Inflammatory macrophage treated with lipopolysaccharide for 1 hour (primary cell): ENCODE measurements around the gene TMEM219.
"Not testable (repeated sequence)": the region's sequence is repeated elsewhere in the genome, so short reads cannot be mapped to it uniquely, and the experiment has no call there.

Source experiments
- DNase-seq, 2 donors: peaks; one replicate each; pipeline ENCODE4 v3.0.0-alpha.2; 2020 to 2022

TMEM219 gene

DNA sequence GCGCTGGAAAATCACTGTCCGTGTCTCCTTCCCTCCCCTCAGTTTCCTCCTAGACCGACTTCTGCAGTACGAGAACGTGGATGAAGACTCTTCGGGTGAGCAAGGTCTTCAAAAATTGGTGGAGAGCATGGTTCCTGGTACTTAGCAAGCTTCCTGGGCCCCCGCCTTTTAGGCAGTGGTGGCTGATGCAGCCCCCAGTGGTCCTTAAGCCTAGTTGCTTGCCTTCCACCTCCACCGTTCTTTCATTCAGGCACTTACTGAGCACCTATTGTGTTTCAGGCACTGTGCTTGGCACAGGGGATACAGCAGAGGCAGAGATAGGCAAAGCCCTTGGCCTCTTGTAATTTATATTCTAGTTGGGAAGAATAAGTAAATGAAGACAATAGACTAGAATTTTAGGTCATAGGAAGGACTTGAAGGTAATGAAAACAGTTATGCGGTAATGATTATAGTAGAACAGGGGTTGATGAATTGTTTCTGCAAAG is 34.9 kb downstream of the TMEM219 start:
- DNase-seq = no peak

DNA sequence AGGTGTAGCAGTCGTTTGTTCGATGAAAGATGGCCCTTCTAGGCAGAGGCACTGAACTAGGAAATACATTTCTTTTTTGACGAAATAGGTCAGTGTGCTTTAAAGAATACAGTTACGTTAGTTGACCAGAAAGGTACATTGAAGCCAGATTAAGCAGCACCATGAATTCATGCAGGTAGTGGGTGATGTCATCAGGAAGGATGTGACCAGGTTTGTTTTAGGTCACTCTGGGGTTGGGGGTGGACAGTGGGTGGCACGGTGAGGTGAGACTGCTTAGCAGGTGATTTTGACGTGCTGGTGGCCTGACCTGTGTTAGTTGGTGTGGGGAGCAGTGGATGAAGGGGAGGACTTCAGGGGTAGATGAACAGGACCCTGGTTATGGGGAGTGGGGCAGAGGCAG is 37.7 kb downstream of the TMEM219 start:
- DNase-seq = no peak

DNA sequence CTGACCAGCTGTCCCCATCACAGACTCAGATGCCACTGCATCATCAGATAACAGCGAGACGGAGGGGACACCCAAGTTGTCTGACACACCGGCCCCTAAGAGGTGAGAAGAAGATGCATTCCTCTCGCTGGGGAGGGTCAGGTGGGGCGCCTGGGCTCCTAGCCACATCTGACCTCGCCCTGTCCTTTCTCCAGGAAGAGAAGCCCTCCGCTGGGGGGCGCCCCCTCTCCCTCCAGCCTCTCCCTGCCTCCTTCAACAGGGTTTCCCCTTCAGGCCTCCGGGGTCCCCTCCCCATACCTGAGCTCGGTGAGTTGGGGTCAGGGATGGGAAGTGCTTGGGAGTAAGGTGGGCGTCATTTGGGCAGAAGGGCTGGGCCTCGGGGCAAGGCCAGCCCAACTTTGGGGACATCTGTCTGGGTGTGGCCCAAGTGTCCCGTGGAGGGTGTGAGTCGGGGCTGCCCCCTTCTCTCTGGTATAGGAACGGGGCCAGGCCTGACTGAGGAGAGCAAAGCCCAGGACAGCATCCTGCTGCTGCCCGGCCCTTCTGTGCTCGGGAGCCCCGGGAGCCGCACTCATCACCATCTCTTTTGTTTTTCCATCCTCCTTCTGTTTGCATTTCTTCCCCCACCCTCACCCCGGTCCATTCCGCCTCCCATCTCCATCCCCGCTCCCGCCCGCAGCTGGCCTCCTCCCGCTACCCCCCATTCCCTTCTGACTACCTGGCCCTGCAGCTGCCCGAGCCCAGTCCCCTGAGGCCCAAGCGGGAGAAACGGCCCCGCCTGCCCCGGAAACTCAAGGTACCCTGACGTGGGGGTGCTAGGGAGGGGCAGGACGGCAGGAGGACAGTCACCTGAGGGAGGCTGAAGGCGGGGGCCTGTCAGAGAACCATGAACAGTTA is 39.1 kb downstream of the TMEM219 start:
- no peak for DNase-seq

DNA sequence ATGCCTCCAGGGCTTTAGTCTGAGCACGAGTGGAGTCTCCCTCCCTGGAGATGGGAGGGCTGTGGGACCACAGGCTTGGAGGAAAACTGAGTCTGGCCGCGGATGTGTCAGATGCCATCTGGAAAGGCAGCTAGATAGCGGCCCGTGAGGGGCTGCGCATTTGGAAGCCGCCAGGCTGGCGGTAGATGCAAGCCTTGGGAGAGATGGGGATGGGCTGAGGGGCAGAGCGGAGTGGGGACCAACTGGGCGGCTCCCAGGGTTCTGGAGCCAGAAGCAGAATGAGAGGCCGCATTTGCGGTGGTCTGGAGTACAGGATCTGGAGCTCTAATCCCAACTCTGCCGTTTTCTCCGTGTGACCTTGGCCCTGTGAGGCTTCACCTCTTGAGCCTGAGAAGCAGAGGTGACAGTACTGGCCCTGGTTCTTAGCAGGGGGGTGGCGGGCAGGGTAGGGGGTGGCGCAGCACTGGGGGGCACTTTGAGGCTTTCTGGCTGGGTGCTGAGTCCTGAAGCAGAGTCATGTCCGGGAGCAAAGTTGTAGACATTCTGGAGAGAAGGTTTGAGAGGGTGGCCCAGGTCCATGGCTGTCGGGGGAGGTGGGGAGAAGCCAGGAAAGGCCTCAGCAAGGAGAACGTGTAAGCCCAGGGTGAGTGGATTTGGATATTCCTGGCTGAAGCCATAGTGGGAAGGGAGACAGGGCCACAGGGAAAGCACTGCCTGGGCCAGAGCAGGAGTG is 40.9 kb downstream of the TMEM219 start:
- no peak for DNase-seq

DNA sequence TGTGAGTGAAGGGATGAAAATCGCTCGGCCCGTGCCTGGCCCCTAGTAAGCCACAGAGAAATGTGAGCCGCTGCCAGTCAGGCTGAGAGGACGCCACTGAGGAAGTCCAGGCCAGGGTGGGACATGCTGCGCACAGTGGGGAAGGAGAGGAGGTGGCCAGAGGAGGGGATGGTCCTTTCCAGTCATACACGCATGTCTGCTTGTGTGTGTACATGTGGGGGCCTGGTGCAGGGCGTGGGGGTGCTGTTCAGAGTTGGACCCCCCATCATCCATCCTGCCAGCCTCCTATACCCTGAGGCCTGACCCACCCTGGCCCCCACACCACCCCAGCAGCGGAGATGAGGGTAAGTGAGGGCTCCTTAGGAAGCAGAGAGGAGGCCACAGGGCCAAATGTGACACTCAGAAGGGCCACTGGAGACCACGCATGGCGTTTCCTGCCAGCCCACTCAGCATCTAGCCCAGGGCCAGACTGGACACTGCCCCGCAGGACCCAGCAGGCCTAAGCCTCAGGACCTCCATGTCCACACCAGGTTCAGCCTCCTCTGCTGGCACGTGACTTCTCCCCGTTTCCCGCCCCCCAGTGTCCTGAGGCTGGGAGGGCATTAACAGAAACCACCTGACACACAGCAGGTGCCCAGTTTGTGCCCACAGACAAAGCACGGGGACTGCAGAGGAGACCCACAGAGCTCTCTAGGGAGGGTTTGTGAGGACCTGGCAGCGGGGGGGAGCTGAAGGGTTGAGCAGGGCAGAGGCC is 42.0 kb downstream of the TMEM219 start:
- DNase-seq = no peak

DNA sequence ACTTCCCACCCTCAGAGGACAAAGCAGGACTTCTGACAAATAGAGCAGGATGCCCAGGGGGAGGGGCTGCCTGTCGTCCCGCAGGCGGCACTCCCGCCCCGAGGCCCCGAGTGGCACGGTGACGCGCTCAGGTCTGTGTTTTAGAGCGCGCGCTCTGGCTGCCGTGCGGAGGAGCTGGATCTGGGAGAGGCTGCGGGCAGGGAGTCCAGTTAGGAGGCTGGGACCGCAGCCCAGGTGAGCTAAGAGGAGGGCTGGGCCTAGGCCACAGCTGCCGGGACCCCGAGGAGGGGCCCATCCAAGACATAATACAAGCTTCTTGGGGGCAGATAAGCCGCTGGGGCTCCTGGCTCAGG is 42.5 kb downstream of the TMEM219 start:
- no peak for DNase-seq

DNA sequence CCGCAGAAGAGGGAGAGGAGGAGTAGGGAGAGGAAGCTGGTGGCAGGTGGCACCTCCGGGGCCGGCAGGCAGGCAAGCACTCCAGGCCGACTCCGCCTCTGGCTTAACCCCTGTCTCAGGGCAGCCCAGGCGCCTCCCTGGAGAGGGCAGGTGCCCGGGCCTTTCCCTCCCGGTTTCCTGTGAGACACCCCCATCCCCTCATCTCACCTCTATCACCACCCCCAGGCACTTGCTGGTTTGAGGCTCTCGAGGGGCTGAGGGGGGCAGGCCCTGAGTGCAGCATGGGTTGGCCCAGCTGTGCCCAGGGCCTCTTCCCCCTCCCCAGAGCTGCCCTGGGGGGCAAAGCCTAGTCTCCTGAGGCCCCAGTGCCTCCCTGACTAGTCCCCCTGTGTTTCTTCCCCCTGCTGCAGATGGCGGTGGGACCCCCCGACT is 42.9 kb downstream of the TMEM219 start:
- DNase-seq = no peak

DNA sequence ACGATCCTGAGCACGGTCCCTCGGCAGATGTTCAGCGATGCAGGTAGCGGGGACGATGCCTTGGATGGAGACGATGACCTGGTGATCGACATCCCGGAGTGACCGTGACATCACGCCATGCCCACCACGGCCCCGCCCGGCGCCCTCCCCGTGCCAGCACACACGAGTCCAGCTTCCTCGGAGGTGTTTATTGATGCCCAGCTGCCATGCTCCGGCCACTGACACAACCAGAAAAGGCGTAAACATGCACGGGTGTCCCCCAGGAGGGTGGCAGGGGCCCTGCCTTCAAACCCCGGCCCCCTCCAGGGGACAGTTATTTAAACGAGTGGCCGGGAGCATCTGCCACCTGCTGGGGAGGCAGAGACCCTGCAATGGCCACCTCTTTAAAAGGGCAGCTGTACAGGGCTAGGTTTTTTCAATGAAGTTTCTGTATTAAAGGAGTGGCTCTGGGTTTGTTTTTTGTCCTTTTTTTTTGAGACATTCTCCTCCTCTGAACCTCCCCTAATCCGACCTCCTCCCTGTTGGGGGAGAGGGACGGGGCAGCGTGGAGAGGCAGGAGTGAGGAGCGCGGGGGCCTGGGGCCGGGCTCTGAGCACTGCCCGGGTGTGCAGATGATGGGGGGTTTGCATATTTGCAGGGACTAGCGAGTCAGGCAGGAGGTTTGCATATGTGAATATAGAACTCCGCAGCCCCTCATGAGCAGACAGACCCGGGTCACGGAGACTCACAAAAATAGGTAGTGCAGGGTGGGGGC is 43.6 kb downstream of the TMEM219 start:
- DNase-seq = peak; percentile 22 to 38

DNA sequence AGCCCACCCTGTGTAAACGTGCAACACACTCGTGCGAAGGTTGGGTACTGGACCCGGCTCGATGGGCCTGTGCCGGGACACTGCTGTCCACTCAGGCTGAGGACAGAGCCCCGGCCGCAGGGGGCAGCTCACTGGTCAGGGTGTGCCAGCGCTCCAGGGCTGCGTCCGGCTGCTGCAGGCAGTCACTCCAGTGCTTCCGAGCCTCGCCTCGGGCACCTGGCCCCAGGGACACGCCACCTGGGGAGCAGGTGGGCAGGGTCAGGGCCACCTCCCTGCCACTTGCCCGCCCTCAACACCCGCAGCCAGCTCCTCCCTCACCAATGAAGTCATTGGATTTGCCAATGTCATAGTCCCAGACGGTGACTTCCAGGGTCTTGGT is 44.2 kb downstream of the TMEM219 start:
- DNase-seq = no peak

DNA sequence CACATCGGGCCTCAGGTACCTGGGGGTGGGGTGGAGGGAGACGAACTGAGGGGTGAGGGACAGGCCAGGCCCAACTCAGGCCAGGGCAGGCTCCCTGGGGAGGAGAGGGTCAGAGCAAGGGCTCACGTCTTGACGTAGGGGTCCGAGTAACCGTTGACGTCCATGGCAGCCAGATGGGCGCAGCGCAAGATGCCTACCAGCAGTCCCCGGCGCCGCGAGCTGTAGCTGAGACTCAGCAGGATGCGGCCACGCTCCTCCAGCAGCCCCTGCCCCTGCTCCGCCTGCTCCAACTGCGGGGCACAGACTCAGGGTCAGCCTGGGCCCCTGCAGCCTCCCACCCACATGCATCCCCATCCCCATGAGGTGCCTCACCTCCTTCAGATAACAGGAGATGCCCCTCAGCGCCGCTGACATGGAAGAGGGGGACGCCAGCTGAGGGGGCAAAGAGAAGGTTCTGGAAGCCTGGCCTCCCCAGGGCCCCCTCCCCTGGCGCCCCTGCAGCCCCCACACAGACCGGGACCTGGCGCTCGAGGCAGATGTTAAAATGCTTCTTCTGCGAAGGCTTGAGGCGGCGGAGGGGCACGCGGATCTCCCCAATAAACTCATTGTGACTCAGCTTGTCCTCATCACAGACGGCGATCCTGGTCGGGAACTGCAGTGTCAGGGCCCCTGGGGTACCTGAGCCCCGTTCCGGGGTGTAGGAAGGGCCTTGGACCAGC is 44.9 kb downstream of the TMEM219 start:
- DNase-seq = no peak

DNA sequence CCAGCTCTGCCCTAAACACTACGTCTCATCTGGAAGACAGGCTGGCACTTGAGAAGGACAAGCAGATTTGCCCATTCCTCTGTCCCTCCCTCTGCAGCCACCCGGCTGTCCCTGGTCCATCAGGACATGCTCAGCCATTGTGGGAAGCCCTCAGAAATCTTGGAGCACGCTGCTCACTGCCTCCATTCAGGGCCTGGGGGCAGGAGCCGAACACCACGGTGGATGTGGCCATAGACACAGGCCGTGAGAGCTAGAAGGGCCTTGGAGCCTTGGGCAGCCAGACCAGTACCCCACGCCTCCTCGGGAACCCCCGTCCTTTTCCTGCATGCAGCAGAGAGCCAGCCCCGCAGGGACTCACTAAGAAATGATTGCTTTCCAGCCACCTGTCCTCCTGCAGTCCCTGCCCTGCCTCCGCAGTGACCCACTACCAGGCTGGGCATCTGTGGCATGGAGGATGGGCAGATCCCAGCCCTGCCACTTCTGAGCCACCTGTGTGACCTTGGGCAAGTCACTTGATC is 45.6 kb downstream of the TMEM219 start:
- no peak for DNase-seq

DNA sequence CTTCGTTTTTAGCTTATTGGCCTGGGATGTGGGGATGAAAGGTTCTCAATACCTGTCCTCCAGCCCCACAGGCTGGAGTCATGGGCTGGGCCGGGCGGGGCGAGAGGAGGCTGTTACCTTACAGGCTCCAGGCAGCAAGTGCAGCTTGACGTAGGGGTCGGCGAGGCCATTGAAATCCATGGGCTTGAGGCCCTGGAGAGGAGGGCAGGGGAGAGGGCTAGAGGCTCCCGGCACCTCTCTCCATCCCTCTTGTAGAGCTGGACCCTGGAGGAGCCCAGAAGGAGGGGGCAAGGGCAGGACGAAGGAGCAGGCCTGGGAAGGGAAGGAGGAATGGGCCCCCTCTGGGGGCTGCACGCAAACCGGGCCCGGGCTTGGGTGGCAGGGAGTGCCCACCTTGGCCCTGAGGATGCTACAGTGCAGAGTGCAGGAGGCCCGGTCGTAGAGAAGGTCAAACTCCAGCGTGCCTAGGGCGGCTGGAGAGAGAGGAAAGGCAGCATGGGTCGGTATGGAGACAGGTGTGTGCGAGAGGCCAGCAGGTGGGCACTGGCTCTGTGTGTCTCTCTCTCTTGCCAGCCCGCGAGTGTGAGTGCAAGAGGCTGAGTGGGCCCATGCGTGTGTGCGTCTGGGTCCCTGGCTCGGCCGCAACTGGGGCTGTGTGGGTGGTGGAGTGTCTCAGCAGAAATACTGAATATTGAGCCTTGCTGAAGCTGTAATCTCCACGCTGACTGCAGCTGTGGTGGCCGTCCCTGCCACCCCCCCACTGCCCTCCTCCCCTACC is 47.4 kb downstream of the TMEM219 start:
- DNase-seq = no peak

DNA sequence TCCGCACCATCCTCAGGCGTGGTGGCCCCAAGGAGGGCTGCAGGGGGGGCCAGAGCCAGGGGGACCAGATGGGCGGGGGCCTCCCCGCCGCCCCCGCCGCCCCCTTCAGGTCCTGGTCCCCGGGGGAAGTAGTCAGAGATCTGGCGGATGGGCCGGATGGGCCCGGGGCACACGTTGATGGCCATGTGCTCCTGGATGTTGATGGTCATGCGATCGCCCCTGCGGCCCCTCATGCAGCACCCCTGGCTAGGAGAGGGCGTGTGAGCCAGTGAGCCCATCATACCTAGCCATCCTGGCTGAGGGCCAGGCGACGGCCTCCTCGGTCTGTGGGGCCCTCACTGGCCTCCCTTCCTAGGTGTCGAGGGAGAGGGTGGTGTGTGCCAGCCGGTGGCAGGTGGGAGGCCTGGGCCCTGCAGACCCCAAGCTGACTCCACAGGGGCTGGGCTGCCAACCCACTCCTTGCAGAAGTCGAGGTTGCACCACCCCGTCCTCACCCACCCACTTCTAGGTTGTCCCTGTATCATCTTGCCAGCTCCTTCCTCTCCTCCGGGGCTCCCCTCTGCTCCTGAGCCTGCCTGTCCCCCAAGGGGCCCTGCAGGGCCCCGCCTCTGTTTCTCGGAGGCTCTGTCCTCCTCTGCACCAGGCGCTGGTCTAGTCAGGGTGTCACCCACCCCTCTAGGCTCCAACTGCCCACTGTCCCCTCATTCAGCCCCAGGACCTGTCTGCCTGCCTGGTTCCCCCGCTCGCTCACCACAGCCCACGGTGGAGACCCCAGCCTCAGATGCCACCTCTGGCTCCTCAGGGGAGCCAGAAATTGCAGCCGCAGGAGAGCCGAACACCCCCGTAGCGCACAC is 48.3 kb downstream of the TMEM219 start:
- DNase-seq = no peak

DNA sequence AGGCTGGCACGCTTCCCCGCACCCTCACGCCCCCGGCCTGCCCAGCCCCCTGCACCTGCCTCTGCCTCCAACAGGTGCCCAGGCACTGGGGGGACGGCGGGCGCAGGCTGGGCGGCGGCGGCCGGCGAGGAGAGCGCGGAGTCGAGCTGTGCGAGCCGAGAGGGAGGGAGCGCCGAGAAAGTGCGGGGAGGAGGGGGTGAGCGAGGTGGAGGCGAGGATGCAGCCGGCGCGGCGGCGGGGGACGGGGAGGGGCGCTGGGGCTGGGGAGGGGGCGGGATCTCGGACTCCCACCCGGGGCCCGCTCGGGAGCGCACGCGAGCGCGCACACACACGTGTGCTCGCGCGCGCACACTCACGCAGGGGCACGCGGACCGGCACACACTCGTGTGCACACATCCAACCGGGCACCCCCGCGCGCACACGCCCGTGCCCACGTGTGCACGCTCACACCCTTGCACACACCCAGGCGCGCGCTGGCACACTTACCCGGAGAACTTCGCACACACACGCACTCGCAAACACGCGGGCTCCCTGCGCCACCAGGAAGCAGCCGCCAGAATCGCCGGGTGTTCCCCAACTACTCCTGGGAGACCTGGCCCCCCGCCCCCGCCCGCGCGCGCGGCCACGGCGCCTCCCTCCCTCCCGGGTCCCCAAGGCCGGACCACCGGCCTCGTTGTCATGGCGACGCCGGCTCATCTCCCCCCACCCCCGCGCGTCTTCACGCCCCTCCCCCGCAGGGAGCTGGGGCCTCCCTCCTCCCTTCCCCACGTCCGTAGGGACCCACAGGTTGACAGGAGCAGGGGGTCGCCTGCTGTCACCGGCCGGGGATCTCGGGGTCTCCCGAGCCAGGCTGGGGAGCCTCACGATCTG is 49.2 kb downstream of the TMEM219 start, which contains the start of gene DOC2A:
DOC2A (minus strand) TSS at position 184 of the 870 bp plus-strand sequence. CDS start 805 bp downstream, outside the sequence.
- DNase-seq = no peak

DNA sequence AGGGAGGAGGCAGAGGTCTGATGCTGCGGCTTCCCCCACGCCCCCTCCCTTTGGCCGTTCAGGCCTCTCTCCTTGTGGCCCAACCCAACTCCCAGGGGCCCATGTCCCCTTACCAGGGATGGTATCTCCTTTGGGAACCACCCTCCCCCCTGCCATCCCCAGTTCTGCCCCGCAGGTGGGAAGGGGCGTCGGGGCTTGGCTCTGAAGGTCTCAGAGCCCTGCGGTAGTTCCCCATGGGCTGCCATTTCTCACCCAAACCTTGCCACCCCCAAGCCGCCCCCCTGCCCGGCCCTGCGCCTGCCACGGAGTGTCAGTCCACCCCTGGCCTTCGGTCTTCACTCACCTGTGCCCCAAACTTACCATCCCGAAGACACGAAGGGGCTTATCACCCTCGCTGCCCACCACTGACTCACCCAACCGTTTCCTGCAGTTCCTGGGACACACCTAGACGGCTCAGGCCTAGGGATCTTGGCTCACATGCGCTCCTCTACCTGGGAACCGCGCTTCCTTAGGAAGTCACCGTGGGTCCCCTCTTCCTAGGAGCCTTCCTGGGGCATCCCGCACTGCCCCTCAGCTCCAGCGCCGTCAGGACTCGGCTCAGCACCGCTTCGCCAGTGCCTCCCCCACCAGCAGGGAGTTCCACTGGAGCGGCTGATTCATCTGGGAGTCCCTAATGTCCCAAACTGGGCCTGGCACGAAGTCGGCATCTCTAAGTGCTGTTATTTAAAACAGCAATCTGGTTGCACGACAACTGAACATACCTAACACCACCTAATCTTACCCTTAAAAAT is 50.0 kb downstream of the TMEM219 start:
- DNase-seq = no peak

DNA sequence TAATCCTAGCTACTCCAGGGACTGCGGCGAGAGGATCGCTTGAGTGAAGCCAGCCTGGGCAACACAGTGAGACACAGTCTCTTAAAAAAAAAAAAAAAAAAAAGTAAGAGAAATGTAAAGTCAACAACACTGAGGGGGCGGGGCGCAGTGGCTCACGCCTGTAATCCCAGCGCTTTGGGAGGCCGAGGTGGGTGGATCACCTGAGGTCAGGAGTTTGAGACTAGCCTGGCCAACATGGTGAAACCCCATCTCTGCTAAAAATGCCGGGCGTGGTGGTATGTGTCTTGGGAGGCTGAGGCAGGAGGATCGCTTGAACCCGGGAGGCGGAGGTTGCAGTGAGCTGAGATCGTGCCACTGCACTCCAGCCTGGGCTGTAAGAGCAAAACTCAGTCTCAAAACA is 50.7 kb downstream of the TMEM219 start:
- DNase-seq = not testable (repeated sequence)

DNA sequence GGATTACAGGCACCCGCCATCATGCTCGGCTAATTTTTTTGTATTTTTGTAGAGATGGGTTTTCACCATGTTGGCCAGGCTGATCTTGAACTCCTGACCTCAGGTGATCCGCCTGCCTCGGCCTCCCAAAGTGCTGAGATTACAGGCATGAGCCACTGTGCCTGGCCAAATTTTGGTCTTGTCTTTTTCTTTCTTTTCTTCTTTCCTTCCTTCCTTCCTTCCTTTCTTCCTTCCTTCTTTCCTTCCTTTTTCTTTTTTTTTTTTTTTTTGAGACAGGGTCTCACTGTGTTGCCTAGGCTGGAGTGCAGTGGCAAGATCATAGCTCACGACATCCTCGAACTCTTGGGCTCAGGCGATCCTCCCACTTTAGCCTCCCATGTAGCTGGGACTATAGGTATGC is 53.6 kb downstream of the TMEM219 start:
- not testable (repeated sequence) for DNase-seq
